UCSD-AML1 (cell line): ENCODE measurements around the gene GPR89A.
"Not testable (repeated sequence)": the region's sequence is repeated elsewhere in the genome, so short reads cannot be mapped to it uniquely, and the experiment has no call there.

Experiments
- DNase-seq: peaks from one replicate; lab custom pipeline; 2025; ENCODE audit not compliant: unreplicated experiment; lab: John Stamatoyannopoulos, UW

The GPR89A gene

DNA sequence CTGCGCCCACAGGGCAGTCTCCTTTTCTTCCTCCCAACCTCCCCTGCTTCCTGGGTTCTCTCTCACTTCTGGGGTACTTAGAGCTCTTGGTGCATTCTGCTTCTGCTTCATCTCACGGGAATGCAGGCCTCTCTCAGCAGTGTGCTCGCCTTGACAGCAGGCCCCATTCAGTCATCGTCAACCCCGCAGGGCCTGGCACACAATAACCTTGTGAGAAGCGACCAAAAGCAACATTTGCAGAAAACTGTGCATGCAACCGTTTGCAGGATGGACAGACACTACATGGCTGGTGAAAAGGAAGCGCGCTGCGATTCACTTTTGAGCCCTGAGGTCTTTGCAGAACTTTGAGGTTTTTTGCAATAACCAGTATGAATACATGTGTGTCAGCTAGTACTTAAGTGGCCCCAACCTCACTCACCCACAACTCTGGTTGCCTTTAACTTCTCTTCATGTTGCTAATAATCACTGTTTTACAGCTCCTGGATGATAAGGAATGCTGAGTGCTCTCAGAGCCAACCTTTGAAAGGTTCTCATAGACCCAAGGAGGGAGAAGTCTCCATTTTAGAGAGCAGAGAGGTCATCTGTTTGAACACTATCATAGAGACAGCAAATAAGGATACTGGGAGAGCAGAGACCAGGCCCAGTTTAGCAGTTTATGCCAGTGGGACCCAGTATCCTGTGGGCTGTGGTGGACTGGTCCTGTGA is 109.0 kb downstream of the GPR89A start:
- no peak for DNase-seq

DNA sequence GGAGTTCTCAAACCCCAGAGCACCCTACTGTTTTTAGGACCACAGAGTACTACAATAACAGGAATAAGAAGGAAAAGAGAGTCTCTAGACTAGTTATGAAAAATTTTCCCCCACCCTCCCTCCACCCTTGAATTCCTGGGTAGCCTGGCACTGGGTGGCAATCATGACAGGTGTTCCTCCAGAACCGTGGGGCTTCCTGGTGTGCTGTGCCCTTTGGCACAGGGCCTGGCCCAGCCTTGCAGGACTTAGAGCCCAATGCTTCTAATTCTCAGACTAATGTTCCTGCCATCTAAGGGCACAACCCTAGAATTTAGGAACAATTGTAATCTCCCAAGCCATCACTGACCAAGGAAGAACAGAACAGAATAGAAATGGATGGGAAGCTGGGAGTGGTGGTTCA is 110.0 kb downstream of the GPR89A start:
- DNase-seq: no peak

DNA sequence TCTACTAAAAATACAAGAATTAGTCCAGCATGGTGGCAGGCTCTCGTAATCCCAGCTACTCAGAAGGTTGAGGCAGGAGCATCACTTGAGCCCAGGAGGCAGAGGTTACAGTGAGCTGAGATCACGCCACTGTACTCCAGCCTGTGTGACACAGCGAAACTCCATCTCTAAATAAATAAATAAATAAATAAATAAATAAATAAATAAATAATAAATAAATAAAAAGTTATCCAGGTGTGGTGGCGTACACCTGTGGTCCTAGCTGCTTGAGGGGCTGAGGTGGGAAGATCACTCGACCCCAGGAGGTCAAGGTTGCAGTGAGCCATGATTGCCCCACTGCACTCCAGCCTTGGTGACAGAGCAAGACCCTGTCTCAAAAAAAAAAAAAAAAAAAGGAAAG is 110.7 kb downstream of the GPR89A start:
- not testable (repeated sequence) for DNase-seq

DNA sequence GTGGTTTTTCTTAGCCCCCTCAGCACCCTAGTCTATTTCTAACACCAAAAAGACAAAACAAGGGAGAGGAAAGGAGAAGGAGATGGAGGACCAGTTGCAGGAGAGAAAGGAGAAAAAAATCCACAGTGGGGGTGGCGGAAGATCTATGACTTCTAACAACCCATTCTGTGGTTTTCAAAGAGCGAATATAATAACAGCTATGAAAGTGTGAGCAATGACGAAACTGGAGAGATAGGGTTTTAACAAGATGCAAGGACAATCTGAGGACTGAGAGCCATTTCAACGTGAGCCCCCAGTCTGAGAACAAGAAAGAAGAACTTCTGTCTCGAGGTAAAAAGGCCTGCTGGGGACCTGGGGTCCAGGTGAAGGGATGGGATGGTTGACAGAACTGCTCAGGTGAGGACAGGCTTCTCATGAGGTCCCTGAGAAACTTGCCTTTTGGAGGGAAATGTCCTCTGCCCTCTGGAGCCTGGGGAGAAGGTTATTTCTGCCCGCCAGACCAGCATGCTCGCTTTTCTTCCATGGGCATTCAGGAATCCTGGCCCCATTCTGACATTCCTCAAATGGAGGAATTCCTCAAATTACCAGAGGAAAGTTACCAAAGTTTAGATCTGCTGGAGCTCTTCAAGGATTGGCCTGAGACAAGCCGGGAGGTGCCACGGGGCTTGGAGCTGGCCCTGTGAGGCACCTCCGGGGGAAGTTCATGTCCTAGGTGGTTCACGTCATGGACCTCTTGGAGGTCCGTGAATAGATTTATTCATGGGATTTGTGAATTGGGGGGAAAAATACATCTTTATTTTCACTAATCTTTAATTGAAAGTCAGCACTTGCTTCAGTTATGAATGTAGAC is 111.7 kb downstream of the GPR89A start, which contains the start of gene CD160:
TSS of gene CD160 (plus strand) at position 270 of the 850 bp plus-strand sequence. CDS start 8,829 bp downstream, outside the sequence.
- no peak for DNase-seq
